HG03439 (cell line): ENCODE results near the gene APMAP.

Experiments
- ATAC-seq: cut with Tn5 transposase; IDR thresholded peaks from one replicate; pipeline ENCODE4 v1.9.1; 2021; ENCODE audit warnings: mild to moderate bottlenecking, moderate library complexity; ENCODE audit not compliant: unreplicated experiment

The APMAP gene

GRCh38 chr20:24991897-24992486, 559 bp downstream of the APMAP start:
- ATAC-seq, result peak; percentile 20

- no peak for ATAC-seq
Observed at GRCh38 chr20:24990810-24991252, 1.7 kb downstream of the APMAP start.

GRCh38 chr20:24989162-24989561, 3.4 kb downstream of the APMAP start:
- ATAC-seq, result no peak

GRCh38 chr20:24987873-24988835, 4.4 kb downstream of the APMAP start:
- ATAC-seq, result no peak

GRCh38 chr20:24987244-24987643, 5.3 kb downstream of the APMAP start:
- ATAC-seq, result no peak

- no peak for ATAC-seq
Observed at GRCh38 chr20:24986436-24987015, 6.0 kb downstream of the APMAP start.

GRCh38 chr20:24985802-24986201, 6.7 kb downstream of the APMAP start:
- no peak for ATAC-seq

- ATAC-seq, result no peak
Observed at GRCh38 chr20:24984961-24985640, 7.5 kb downstream of the APMAP start.

GRCh38 chr20:24983896-24984295, 8.7 kb downstream of the APMAP start:
- ATAC-seq, result no peak

GRCh38 chr20:24981790-24982189, 10.8 kb downstream of the APMAP start:
- no peak for ATAC-seq

GRCh38 chr20:24981282-24981681, 11.3 kb downstream of the APMAP start:
- no peak for ATAC-seq

- no peak for ATAC-seq
Observed at GRCh38 chr20:24980291-24981053, 12.1 kb downstream of the APMAP start.

- no peak for ATAC-seq
Observed at GRCh38 chr20:24979036-24979960, 13.3 kb downstream of the APMAP start.

- ATAC-seq, result no peak
Observed at GRCh38 chr20:24978513-24978912, 14.0 kb downstream of the APMAP start.

- ATAC-seq, result no peak
Observed at GRCh38 chr20:24977797-24978196, 14.8 kb downstream of the APMAP start.

GRCh38 chr20:24977336-24977735, 15.2 kb downstream of the APMAP start:
- ATAC-seq, result no peak

GRCh38 chr20:24972341-24972740, 20.2 kb downstream of the APMAP start:
- no peak for ATAC-seq

- ATAC-seq, result no peak
Observed at GRCh38 chr20:24971376-24972101, 21.0 kb downstream of the APMAP start.

- ATAC-seq, result no peak
Observed at GRCh38 chr20:24970754-24971153, 21.8 kb downstream of the APMAP start.
